Stimulated activated CD8-positive, alpha-beta memory T cell treated with anti-CD3 and anti-CD28 coated beads, Interleukin-4, amount 100 ng/mL, for 48 hours (primary cell): ENCODE data around the gene ISY1.
"Not testable (repeated sequence)": the region's sequence is repeated elsewhere in the genome, so short reads cannot be mapped to it uniquely, and the experiment has no call there.

Source experiments
- DNase-seq: peaks from one replicate; pipeline ENCODE4 v3.0.0-alpha.2; 2020

The ISY1 gene

DNA sequence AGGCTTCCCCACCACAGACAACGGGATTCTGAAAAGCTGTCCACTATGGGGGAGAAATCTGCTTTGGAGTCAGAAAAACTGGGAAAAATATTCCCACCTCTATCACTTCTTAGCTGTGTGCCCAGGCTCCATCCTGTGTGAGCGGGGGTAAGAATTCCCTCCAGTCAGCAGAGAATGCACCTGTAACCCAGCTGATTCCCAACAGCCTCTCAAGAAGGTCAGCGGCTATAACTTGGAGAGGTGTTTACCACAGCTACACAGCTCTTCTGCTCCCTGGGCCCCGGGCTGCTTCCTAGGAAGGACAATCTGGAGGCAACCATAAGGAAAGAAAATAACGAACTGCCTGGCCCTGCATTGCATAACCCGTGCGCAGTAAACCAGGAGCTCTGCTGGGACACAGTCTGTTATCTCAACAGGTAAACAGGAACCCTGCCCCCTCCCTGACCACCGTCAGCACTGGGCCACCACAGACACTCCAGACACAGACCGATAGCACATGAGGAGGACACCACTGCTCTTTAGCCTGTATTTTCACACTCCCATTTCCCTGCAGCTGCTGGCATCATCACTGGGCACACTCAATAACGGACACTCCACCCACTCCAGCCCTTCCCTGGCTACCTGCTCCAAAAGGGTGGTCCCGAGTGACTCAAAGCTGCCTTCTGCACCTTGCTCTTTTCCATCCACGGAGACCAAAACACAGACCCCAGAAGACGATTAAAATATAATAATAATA is 41.3 kb downstream of the ISY1 start:
- peak; percentile 51 for DNase-seq

DNA sequence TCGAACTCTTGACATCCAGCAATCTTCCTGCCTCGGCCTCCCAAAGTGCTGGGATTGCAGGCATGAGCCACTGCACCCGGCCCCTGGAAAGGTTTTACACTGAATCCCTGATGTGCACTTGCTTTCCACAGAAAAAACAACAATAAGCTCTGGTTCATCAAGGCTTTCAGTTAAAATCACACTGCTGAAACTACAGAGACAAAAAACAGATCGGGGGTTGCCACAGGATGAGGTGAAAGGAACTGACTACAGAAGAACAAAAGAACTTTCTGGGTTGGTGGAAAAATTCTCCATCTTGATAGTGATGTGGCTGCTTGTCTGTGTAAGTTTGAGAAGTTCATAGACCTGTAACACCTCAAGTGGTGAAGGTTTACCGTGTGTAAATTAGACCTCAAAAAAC is 42.1 kb downstream of the ISY1 start:
- peak; percentile 39 for DNase-seq

DNA sequence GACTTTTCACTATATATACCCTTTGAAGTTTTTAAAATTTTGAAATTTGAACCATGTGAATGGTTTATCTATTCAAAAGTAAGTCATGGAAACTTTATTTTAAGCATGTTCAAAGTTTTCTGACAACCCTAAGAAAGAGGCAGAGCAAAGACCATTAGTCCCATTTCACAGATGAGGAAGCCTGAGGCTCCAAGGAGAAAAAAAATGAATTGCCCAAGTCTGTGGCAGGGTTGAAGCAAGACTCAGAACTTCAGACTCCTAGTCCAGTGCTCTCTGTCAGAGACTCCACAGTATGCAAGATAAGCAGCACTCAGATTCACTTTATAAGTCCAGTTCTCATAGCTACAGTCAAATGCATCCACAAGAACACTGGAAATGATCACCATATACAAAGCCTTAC is 43.7 kb downstream of the ISY1 start:
- no peak for DNase-seq

DNA sequence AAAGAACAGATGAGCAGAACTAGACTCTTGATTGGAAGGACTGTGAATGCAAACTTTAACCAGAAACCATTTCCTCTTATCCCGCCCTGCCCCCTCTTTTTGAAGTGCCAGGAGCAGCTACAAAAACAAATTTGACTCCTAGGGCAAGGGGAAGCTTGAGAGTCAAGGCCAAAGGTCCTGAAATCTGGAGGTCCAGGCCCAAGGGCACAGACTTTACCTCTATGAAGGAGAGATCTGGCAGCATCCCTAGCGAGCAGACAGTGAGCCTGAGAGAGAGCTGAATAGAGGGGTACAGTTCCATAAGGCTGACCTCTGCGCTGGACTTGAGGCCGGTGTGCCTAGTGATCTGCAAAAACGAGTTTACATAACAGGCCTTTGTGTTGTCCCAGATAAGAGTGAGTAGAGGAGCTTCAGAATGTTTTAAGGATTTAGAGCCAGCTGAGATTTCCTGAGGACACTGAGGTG is 44.3 kb downstream of the ISY1 start:
- no peak for DNase-seq

DNA sequence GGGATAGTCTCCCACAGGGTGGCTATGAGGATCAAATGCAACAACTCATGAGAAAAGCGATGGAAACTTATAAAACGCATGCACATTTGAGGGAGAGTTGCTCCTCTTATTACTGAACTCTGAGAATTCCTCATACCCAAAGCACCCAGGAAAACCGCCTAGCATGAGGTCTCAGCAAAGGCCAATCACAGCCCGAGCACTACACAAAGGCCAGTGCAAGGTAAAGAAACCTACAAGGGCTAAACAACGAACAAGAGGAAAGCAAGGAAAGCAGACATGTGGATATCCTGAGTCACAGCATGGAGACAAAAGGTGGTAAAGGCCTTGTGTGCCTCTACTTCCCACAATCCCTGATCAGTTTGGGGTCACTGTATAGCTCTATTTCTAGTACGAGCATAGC is 46.4 kb downstream of the ISY1 start:
- no peak for DNase-seq

DNA sequence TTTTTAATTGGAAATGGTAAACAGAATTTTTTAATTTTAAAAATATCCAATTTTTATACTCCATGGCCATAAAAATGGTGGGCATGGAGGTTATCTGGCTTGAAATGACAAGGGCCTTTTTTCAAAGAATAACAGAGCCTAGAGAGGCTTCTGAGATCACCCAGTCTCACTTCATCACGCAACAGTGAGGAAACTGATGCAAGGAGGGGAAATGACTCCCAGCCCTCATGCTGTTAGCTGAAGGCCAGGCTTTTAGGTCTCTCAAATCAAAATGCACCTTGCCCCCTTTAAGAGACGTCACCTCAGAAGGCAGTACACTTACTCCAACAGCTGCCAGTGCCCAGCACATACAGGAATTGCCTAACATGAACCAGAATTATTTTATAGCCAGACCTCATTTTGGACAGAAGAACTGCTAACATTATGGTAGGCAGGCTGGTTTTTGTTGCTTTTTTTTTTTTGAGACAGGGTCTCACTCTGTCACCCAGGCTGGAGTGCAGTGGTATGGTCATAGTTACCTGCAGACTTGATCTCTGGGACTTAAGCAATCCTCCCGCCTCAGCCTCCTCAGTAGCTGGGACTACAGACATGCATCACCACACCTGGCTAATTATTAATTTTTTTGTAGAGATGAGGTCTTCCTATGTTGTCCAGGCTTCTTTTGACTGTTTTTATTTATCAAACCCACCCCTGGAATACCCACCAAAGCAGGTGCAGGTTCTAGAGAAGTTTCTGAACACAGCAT is 48.4 kb downstream of the ISY1 start:
- DNase-seq, result peak; percentile 64

DNA sequence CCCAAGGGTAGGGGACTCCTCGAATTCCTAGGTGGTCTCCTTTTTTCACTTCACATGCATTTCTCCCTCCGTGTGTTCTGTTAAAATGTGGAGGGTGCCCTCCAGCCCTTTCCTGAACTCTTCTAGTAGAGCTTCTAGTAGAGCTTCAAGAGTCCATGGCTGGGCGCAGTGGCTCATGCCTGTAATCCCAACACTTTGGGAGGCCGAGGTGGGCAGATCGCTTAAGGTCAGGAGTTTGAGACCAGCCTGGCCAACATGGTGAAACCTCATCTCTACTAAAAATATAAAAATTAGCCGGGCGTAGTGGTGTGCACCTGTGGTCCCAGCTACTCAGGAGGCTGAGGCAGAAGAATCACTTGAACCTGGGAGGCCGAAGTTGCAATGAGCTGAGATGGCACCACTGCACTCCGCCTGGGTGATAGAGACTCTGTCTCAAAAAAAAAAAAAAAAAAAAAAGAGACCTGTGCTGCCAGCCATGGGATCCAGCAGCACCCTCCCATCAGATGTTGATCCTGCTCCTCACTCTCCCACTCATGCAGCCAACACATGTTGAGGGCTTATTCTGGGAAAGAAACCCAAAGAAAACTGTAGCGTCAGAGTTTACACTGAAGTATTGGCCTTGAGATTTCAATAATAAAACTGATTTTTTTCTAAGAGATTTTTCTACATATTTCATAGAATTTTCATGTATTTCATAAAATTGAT is 49.6 kb downstream of the ISY1 start:
- not testable (repeated sequence) for DNase-seq

DNA sequence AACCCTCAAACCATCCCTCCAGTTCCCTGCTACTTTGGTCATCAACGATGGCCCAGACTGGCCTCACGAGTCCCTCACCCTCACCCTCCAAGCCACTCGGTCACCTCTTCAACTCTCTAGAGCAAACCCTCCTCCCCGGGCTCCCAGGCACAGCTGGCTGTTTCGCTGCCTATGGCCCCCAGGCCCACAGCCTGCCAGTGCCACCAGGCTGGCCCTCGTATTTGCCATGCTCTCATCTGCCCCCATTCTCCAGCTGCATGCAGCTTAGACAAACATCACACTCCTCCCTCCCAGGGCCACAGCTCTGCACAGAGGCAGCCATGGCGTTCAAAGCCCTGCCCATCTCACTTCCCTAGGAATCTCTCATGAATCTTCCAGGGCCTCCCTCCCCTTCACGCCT is 53.1 kb downstream of the ISY1 start:
- no peak for DNase-seq

DNA sequence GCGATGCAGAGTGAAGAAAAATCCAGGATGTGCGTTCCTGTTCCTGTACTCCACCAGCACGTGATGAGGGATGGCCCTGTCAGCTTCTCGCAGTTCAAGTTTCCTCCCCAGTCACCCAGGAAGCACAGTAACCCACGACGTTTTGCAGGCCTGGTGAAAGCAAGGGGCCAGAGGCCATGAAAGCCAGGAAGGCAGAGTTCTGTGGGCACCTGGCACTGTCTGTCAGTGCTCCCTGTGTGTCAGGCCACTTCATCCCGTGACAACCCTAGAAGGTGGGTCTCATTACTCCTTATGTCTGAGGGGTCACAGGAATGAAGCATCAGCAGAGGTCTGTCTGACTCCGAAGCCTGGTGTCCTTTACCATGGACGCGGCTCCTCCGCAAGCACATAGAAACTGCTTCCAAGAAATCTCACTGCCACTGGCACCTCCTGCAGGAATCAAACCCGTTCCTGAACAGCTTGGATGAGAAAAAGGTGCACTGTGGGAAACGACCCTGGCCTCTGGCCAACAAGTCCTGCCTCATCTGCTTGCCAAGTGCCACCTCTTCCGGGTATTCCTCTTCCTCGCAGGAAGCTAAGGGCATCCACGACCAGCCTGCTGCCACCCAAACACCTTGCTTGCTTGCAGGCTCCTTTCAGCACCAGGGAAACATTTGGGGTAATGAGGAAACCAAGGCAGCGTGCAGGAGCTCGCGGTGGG is 53.8 kb downstream of the ISY1 start:
- DNase-seq, result no peak

DNA sequence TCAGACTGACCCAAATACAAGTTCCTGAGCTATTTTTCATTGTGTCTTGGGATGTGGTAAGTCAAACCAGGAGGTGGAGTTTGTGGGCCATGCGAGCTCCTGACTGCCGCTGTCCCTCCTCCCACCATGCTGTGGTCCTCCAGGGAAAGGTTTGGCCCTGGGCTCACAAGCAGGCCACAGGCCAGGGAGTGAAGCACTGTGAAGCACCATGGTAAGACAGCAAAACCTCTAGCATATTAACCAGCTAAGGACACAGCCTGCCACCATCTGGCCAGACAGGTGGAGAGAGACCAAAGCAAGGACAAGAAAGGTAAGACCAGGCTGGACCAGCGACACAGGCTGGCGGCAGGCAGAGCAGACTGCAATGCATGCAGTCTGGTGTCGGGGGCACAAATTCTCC is 54.5 kb downstream of the ISY1 start:
- DNase-seq, result no peak

DNA sequence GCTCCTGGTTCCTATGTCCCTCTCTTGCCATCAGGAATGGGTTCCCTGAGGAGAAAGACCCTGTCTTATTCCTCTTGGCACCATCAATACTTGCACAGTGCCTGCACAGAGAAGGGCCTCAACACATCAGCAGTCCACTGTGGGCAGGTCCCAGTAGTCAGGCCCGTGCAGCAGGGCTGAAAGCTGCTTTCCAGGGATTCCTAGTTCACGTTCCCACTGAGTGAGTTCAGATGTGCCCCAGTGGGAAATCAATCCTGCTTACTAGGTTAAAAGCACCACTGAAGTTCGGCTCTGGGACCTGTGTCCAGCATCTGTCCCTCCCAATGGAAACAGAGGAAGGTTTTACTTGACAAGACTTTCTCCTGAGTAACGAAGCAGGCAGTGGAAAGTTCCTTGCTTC is 55.0 kb downstream of the ISY1 start:
- DNase-seq, result no peak

DNA sequence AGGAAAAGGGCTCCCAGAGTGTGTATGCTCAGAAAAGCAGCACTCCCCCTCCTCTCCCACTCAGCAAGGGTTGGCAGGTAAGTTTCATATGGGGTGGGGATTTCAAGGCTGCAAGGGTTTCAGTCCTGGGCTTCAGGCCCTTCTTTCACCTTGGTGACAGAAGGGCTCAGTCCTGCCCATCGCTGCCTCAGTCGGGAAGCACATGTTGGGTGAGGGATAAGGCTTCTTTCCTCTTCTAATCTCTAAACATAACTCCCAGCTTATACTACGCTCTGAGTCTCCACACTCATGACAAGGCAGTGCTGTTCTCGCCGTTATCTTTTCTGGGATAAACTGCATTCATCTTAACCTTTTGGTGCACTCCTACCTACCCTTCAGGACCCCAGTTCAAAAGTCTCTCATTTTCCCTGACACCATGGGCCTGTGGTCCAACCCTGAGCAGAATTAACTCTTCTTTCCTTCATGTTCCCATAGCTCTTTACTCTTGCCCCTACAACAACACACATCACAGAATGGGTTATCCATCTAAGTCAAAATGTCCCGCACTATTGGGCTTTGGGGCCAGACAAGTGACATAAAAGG is 56.3 kb downstream of the ISY1 start:
- no peak for DNase-seq

DNA sequence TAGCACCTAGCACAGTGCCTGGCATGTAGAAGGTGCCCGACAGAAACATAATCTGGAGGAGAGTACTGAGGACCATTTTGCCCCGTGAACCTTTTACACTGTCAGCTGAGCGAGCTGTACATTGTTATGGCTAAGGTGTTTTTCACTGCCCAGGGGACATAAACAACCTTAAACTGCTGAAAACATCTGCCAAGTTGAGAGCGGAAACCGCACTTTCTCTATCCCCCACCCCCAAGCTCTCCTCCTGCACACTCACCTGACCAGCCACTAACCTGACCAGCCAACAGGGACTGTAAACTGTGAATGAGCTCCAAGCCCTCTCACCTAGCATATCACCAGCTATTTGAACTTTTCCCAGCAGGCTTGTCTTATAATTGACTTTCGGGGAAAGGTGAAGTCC is 56.8 kb downstream of the ISY1 start:
- no peak for DNase-seq

DNA sequence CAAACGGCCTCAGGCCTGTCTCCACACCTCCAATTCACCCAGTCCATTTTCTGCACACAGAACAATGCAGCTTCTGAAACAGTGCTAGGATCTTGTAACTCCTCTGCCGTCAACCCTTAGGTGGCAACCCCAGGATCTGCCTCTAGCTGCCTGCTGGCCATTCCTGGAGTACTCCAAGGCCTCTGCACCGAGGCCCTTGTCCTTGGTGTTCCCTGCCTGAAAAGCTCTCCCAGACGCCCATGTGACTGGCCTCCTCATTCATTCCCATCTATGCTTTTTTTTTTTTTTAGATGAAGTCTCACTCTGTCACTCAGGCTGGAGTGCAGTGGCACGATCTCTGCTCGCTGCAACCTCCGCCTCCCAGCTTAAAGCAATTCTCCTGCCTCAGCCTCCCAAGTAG is 57.6 kb downstream of the ISY1 start:
- DNase-seq, result no peak

DNA sequence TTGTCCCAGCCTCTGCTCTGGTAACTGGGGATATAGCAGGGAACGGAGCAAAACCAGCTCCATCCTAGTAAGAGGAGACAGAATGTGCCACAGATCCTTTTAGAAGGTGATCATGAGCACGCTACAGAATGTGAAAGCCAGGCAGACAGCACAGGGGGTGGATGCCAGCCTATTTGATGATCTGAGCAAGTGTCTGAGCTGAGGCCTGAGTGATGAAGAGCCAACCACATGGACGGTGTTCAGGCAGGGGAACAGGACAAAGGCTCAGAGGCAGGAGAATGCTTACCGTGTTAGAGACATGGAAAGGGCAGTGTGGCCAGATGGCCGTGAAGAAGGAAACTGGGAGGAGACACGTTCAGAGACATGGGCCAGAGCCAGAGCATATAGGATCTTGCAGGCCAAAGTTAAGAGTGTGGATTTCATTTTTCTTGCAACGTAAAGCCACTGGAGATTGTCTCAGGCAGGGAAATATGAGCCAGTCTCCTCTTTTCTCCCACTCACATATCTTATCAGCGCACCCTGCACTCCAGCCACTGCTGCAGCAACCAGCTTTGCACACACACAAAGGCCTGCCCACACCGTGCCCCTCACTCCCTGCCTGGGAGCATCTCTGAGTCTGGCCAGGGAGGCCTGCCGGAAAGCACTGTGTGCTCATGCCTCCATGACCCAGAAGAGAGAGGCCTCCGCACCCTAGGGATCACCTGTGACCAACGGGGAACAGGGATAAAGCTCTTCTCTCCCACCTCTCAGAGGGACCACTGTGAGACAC is 59.3 kb downstream of the ISY1 start:
- DNase-seq, result no peak

DNA sequence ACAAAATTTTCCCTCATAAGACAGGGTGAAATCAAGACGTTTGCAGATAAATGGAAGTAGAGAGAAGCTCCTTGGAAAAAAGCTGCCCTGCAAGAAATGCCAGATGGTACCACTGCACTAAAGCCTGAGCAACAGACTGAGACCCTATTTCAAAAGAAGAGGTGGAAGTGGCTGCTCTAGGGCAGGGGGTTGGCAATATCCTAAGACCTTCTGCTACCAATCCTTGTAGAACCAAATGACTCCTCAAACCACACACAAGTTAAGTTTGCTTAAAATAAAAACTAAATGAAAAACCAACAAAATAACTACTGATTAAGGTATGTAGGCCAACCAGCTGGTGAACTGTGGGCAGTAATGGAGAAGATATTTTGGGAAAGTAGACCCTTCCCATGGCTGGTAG is 60.6 kb downstream of the ISY1 start:
- DNase-seq, result no peak

DNA sequence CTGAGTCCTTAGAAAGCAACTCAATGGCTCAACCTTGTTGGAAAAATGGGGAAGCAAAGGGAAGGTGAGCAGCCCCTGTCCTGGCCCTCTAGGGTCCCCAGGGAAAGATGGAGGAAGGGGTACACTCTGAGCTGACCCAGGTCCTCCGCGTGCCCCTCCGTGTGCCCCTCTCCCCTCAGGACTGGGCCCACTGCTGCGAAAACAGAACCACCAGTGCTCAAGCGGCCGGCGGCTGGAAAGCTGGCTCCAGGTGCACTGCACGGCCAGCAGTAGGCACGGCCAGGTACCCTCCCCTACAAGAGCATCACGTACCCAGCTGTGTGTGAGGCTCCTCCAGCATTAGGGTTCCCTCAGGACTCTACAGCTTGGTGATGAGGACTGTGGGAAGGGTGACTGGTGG is 65.6 kb downstream of the ISY1 start:
- DNase-seq, result no peak

DNA sequence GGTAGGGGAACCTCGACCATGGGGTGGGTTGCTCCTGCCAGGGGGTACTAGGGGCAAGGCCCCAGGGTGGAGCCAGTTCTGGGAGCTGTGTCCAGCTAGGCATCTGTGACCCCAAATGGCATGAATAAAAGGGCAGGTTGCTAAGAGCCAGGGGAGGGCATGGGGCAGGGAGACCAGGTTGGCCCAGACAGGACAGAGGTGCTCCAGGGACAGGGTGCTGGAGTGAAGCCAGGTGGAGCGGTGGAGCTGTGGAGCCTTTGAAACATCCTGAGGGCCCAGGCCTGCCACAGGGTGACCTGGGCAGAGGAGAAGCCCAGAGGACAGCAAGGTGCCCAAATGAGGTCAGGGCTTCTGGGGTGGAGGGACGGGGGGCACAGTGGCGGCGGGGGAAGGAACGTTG is 72.6 kb downstream of the ISY1 start:
- not testable (repeated sequence) for DNase-seq

DNA sequence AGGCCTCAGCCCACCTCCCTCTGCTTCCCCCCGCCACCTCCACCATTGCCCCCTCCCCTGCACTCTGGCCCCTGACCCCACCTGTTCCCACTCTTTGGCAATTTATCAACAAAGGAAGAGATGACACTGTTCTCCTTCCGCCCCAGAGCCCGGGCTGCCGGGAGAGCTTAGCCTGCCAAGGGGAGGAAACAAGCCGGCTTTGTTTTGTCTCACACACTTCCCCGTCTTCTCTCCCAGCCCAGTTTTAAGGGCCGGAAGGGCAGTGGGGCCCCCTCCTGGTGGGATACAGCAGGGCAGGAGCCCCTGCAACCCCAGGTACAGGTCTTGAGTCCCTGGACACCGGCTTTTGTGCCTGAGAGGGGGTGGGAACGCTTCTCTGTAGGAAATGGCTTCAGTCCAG is 73.0 kb downstream of the ISY1 start:
- DNase-seq, result not testable (repeated sequence)

DNA sequence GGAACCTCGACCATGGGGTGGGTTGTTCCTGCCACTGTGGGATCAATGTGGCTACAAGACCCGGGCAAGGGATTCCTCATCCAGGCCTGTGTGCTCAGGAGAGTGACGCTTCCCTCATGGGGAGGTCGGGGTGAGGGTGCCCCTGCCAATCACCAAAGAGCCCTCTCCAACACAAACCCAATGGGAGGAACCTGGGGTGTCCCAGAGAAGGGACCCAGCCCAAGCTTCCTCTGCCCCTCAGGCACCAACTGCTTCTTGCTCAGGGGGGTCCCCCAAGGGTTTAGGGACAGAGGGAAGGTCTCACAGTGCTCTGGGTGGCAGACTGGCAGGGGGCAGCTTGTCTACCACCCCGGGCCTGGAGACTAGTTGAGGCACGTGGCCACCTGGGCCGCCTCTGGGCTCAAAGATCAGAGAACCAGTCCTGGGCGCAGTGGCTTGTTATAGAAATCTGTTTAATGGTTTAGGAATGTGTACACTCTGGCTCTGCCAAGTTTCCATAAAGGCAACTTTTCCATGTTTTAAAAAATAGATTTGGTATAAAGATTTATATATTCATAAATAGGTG is 73.6 kb downstream of the ISY1 start:
- DNase-seq, result no peak

DNA sequence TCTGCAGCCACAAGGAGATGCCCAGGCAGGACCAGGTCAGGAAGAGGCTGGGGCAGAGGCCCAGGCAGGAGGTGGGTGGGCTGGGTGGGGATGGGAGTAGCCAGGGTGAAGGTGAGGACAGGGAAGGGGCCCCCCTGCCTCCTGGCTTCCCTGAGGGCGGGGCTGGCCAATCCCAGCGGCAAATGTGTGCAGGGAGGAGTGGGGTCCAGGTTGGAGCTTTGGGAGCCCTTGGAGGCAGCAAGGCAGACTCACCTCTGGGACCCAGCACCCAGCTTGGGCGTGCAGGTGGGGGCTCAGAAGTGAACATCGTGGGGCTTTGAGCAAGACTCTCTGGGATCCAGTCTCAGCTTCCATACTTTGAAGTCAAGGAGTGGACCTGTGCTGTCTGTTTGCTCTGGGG is 75.0 kb downstream of the ISY1 start:
- DNase-seq, result no peak
